HG02943 (cell line): Measurements from ENCODE around the gene ZMYM2.

Experiments
- ATAC-seq: cut with Tn5 transposase; IDR thresholded peaks from one replicate; pipeline ENCODE4 v1.9.1; 2021; ENCODE audit warnings: mild to moderate bottlenecking, low read depth, moderate library complexity; ENCODE audit not compliant: unreplicated experiment

ZMYM2 gene

GRCh38 chr13:19981685-19982238 lies 23.2 kb downstream of the ZMYM2 start:
- ATAC-seq = no peak

- ATAC-seq = no peak
Observed at GRCh38 chr13:19982447-19983043, 24.0 kb downstream of the ZMYM2 start.

GRCh38 chr13:19984430-19985218 lies 26.1 kb downstream of the ZMYM2 start:
- ATAC-seq = no peak

GRCh38 chr13:19985219-19985556 lies 26.7 kb downstream of the ZMYM2 start:
- no peak for ATAC-seq

GRCh38 chr13:19991531-19991930 lies 33.0 kb downstream of the ZMYM2 start:
- no peak for ATAC-seq

- no peak for ATAC-seq
Observed at GRCh38 chr13:19993024-19993423, 34.5 kb downstream of the ZMYM2 start.

GRCh38 chr13:19998960-19999359 lies 40.4 kb downstream of the ZMYM2 start:
- ATAC-seq = no peak

GRCh38 chr13:20000062-20000552 lies 41.6 kb downstream of the ZMYM2 start:
- no peak for ATAC-seq

GRCh38 chr13:20001366-20002190 lies 43.1 kb downstream of the ZMYM2 start:
- ATAC-seq = no peak

GRCh38 chr13:20002787-20003186 lies 44.3 kb downstream of the ZMYM2 start:
- no peak for ATAC-seq

- ATAC-seq = no peak
Observed at GRCh38 chr13:20006206-20006605, 47.7 kb downstream of the ZMYM2 start.

GRCh38 chr13:20015763-20016162 lies 57.2 kb downstream of the ZMYM2 start:
- no peak for ATAC-seq

GRCh38 chr13:20016649-20017364 lies 58.3 kb downstream of the ZMYM2 start:
- no peak for ATAC-seq

GRCh38 chr13:20017365-20017711 lies 58.8 kb downstream of the ZMYM2 start:
- no peak for ATAC-seq

- no peak for ATAC-seq
Observed at GRCh38 chr13:20019043-20019442, 60.5 kb downstream of the ZMYM2 start.

- no peak for ATAC-seq
Observed at GRCh38 chr13:20024702-20025101, 66.2 kb downstream of the ZMYM2 start.

GRCh38 chr13:20028953-20029352 lies 70.4 kb downstream of the ZMYM2 start:
- no peak for ATAC-seq

- ATAC-seq = no peak
Observed at GRCh38 chr13:20033486-20033885, 75.0 kb downstream of the ZMYM2 start.

- no peak for ATAC-seq
Observed at GRCh38 chr13:20035130-20035529, 76.6 kb downstream of the ZMYM2 start.

- ATAC-seq = no peak
Observed at GRCh38 chr13:20037908-20038307, 79.4 kb downstream of the ZMYM2 start.
